ENCODE data around the gene CCDC187.

Gene CCDC187

DNA sequence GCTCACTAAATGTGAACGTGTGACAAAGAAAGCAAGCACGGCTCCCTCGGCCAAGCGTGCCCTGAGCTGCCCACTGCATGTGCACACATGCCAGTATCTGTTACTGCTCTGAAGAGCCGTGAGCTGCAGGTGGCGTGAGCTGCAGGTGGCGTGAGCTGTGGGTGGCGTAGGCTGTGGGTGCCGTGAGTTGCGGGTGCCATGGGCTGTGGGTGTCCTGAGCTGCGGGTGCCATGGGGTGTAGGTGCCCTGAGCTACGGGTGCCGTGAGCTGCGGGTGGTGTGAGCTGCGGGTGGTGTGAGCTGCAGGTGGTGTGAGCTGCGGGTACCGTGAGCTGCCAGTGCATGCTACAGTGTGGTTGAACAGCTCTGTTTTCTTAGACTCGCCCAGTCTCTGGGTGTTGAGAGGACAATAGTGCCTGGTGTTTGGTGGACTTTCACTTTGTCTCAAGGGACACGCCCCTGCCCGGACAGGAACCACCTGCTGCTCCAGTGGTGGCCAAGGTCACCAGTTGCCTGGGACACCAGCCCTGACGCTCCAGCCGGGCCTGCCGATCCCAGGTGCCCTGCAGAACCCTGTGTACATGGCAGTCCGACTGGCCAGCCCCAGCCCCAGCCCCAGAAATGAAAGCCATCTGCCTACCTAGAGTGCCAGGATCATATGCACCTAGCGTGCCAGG, 6.7 kb downstream of the CCDC187 start:
- no peak for DNase-seq (ENCODE audit: low read depth)

DNA sequence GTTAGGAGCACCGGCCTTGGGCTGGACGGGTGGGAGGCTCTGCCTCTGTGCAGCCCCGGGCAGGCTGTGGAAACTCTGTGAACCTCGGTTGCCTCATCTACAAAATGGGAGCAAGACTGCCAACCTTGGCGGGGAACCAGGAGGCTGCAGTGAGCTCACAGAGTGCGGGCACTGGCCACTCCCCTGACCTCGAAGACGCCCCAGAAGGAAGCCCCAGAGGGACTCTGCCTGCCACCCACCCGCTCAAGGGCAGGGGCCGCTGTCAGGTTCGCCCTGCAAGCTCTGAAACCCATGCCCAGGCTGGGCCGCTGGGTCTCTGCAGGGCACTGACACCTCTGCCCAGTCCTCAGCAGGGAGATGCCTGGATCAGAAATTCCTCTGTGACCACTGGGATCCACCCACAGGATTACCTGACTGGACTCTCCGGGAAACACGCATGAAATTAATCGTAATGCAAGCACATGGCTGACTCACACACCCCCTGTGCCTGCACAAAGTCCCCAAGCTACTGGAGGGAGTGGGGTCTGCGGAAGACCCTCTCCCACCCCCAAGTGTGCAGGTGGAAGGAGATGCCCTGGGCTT, 7.4 kb downstream of the CCDC187 start:
- no peak for DNase-seq (ENCODE audit: low read depth)

DNA sequence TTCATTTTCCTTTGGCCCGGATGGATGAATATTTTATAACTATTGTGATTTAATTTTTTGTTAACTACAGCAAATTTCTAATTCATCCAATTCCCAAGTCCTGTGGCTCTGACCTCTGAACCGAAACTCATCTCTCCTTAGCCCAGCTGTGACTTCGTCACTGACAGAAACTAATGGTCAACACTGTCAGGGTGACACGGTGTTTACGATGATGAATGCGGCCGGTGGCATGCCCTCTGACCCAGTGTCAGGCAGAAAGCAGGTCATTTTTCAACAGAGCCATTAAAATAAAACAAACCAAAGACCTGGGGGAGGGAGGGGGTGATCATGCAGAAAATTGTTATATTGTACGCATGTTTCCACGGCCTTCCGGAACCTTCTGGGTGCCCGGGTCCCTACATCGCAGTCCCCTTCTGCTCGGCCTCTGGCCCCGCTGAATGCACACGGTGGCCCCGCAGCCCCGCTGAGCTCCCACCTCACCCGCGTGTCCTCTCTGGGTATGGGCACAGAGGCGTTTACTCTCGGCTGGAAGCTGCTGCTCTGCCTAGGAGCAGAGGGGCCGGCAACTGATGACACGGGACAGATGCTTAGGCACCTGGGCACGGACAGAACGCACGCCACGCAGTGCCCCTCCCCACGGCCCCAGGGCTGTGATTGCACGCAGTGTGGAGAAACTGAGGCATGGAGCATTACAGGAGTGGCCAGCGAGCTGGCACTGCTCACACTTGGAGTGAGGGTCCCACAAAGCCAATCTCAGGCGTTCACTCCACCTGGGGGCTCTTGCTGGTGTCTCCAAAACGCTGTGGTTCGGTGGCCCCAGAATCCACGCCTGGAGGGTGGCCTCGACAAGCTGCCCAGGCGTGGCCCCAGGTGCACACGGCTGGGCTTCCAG, 8.1 kb downstream of the CCDC187 start:
- no peak for DNase-seq (ENCODE audit: low read depth)

DNA sequence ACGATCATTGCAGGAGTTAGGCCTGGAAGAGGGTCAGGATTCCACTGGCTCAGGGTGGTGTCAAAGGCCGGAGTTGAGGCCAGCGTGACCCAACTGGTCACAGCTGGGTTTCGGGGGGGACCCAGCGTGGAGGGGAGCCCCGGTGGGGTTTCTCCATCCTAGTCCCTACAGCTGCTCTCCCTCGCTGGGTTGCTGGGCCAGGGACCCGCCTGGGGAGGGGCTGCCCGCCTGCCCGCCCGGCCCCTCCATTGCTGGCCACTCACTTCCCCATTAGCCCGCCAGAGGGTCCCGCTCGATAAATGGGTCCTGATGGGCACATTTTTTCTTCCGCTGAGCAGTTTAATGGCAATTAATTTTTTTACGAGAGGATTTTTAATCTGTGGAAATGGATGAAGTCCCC, 8.8 kb downstream of the CCDC187 start:
- no peak for DNase-seq (ENCODE audit: low read depth)

DNA sequence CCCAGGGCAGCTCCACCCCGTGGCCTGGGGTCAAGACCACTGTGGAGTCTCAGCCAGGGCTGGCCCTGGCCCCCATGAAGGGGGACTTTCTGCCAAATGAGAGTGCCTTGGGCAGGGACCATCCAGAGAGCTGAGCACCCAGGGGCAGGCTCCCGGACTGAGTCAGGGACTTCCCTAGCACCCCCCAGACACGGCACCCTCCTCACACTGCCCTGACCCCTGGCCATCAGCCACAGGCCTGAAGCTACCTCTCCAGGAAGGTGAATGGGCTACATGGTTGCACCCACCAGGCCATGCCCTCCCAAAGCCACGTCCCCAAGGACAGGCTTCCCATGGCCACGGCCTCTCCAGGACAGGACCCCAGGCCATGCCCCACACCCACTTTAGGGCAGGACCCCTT, 9.5 kb downstream of the CCDC187 start:
- no peak for DNase-seq (ENCODE audit: low read depth)

DNA sequence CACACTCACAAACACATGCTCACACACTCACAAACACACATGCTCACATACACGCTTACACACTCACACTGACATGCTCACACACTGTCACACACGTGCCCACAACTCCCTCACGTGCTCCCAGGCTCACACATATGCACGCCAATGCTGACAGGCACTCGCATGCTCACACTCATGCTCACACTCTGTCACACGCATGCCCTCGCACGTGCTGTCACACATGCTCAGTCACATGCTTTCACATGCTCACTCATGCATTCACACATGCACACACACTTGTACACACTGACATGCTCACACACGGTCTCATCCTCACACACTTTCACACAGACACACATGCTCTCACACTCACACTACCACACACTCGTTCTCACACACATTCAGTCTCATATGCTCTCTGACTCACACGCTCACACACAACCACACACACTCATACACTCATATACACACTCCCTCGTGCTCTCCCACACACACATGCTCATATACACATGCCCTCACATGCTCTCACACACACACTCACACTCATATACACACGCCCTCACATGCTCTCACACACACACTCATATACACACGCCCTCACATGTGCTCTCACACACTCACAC, 10.3 kb downstream of the CCDC187 start:
- DNase-seq (ENCODE audit: low read depth): no peak

DNA sequence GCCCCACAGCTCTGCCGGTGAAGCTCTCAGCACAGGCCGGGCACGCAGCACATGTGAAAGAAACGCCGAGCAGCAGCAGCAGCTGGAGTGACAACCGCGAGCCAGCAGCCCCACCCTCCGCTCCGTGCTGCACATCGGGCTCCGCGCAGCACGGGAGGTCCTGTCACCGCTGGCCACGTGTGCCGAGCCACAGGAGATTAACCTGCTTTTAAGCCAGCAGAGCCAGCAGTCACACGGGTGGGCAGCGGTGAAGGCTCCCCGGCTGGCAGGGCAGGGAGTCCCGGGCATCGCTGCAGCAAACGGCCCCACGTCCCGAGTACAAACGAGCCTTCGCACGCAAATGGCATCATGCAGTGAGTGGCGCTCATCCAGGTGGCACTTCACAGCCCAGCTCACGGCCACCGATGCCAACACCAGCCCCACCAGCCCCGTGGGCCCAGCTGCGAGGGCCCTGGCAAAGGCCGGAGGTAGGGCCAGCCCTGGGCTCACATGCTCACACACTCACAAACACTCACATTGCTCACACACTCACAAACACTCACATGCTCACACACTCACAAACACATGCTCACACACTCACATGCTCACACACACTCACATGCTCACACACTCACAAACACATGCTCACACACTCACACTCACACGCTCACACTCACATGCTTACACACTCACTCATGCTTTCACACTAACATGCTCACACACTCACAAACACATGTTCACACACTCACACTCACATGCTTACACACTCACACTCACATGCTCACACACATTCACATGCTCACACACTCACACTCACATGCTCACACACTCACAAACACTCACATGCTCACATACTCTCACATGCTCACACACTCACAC, 11.1 kb downstream of the CCDC187 start:
- DNase-seq (ENCODE audit: low read depth): no peak

DNA sequence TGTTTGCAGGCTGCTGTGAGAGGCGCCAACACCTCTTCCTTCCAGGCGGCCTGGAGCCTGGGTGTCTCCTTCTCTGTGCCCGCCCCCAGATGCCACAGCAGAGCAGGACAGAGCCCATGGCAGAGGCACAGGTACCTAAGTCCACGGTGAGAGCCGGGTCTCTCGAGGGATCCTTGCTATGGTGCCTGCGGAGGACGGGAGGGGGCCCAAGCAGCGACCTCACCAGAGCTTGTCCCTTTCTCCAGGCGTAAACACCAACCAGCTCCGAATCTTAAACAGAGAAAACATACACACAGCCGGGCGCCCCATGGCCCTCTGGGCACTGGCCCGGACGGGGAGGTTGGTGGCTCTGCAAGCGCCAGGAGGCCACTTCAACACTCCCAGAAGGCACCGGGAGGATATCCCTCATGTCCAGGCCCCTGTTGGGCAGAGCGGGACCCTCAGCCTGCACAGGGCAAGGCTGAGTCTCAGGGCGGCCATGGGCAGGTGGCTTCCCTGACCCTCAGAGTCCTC, 11.8 kb downstream of the CCDC187 start:
- DNase-seq (ENCODE audit: low read depth): no peak

DNA sequence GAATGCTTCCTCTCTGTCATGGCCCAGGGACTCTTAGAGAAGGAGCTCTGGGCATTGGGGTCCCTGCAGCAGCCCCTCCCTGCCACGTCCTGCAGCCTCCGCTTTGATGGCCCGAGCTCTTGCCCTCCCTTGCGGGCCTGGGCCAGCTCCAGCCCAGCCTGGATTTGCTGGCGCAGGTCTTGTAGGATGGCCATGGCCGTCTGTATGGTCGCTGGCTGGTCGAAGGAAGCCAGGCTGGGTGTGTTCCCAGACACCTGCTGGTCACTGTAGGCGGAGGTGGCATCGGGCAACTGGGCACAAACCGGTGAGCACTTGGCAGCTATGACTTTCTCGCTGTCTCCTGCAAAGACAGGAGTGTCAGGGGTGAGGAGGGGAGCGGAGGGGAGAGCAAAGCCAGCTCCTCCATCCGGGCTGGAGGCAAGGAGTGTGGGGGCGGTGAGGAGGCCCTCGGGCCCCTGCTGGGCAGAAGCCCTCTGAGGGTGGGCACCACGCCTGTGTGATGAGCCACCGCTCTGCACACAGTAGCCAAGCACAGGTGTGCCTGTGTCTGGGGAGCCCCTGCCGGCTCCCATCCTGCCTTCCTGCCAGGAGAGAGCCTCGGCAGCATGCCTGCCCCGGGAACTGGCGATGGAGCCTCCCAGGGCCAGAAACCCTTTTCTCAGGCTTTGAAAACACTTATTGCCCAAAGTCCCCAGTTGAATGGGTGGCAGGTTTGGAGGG, 12.4 kb downstream of the CCDC187 start:
- DNase-seq (ENCODE audit: low read depth): no peak

DNA sequence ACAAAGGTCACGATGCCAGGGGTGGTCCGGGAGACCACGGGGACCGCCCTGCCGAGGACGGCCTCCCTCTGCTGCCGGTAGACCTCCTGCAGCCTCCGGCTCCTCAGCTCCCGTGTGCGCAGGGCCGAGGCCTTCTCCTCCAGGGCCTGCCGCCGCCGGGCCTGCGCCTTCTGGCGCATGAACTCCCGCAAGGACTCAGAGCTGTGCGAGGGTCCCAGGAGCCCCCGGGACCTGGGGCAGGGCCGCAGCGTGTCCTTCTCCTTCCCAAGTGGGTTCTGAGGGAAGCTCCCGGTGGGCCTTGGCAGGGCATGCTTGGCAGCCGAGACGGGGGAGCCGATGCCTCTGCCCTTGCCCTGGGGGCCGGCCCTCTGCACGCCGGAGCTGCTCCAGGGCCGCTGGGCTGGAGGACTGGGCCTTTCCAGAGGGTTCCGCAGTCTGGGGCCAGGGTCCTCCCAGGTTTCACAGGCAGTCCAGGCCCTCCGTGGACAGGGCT, 13.3 kb downstream of the CCDC187 start:
- no peak for DNase-seq (ENCODE audit: low read depth)

DNA sequence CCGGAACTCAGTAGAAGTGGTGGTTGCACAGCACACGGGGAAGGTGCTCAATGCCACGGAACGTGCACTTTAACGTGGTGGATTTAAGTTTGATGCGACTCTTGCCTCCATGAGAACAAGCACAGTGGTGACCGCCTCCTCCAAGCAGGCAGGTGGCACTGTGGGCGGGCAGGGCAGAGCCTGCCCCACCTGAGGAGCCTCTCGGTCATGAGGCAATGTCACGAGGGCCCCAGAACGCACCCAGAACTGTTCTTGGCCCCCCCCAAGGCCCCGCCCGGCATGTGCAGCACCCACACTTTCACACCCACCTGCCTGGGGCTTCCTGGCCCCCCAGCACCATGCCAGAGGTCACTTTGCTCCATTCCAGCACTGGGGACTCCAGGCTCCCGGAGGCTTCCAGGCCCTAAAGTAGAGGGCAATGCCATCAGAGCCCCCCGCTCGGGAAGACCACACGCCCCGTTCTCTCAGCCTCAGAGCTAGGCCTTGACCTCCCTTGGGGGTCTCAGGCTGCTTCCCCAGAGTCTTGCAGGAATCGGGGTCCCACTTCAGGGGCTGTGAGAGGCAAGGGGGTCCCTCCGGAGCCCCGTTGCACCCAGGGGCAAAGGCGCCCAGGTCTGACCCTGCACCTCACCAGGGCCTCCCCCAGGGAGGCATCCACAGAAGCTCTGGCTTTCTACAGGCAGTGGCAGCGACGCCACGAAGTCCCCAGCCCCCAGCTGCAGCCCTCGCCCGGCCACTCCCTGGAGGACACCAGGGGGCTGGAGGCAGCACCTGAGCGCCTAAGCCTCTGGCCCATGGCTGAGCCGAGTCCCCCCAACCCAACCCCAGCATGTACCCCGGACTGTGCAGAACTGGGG, 14.0 kb downstream of the CCDC187 start:
- no peak for DNase-seq (ENCODE audit: low read depth)

DNA sequence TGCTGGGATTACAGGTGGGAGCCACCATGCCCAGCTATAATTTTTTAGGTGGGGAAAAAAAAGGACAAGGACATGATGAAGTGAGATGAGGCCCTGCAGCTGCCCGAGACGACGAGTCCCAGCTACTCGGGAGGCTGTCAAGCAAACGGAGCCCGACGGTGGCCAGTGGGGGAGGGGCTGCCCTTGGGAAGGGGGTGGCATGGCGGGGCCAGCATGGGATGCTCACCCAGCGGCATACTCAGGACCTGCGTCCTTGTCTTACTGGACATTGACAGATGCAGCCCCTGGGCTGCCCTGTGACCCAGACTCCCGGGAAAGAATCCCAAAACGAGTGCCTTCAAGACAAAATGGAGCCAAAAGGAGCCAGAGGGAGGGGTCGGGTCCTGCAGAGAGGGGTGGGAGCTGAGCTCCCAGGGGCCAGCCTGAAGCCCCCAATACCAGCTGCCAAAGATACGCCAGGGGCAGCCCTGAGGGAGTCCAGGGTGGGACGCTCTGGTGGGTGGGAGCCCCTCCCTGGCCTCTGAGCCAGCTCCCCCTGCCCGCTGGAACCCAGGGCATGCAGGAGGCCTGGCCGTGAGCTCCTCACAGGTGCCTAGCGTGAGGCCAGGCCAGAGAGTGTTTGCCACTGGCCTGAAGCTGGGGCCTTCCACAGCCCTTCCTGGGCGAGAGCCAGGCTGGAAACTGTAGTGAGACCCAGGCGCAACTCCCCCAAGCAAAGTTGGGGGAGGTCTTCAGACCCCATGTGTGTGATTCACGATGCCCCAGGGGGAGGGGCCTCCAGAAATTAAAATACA, 15.7 kb downstream of the CCDC187 start:
- no peak for DNase-seq (ENCODE audit: low read depth)

DNA sequence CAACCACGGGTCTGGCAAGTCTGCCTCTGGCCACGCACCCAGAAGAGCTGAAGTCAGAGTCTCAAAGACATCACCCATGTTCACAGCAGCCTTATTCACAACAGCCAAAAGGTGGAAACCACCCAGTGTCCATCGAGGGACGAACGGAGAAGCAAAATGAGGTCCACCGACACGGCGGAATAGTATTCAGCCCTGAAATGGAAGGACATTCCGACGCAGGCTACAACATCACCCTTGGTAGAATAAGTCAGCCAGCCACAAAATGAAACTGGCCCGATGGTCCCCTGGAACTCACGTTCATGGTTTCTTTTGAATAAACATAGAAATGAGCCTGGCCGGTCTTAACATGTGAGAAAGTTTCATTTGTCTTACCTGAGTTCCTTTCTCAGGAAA, 16.9 kb downstream of the CCDC187 start:
- no peak for DNase-seq (ENCODE audit: low read depth)

DNA sequence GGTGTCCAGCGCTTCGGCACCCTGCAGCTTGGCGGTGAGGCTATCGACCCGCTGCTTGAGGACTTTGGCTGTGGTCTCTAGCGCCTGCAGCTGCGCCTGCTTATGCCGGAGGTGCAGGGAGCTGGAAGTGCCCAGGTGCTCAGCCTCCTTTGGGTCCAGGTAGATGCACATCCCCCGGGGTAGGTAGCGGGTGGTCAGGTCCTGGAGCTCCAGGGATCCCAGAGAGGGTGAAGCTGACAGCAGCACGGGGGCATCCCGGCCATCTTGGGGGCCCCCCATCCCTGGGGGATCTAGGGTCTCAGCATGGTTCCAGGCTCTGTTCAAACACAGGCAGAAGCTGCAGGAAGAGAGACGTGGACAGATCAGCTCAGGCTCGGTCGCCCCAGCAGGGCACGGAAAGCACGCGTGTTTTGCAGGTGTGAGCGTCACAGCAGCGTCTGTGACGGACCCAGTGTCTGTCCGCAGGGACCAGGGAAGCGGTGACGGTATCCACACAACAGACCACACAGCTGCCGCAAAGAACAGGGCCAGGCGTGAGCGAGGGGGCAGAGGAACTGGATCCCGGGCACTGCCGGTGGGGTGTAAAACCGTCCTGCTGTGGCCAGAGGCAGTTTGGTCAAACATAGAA, 17.4 kb downstream of the CCDC187 start:
- DNase-seq (ENCODE audit: low read depth): no peak

DNA sequence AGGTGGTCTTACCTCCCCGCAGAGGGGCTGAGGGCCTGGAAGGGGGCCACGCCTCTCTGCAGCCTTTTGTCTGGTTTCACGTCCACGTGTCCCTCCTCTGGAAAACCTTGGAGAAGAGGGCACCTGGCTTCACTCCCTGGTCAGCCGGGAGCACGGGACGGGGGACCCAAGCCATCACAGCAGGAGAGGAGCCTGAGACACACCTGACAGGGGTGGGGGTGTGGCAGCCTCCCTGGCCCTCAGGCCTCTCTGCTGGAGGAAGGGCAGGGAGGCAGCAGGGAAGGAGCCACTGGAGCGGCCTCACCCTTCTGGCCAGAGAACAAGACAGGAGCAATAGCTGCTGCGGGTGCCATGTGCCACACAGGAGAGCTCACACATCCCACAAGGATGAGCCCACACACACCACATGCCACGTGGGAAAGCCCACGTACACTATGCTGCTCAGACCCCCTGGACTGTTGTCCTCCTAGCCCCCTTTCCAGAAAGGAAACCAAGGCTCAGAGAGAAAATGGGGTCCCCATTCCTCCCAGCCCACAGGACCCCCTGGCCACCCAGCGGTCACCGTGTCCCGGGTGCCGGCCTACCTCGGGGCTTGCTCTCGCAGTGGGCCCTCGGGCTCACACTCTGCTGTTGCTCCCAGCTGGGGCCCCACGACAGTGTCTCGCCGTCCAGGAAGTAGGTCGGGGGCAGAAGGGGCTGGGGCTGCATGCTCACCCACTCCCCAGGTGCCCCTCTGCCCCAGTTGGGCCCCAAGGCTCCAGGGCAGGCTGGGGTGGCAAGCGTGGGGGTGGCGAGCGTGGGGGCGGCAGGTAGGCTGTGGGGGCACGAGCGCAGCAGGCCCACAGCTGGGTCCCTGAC, 18.2 kb downstream of the CCDC187 start:
- no peak for DNase-seq (ENCODE audit: low read depth)

DNA sequence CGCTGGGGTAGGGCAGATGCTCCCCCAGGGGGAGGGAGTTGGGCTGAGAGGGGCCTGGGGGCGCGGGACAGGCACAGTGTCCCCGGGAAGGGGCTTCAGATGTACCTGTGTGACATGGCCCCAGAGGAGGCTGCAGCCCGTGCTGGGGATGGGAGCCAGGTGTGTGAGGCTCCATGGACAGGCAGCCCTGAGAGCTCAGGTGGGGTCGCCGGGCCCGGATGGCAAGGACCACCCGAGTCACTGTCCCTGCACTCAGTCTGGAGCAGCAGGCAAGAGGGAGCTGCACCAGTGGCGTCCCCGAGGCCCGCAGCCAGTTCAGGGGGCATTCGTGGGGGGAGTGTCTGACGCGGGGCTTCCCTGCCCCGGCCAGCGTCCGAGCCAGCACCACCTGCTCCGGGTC, 18.9 kb downstream of the CCDC187 start:
- DNase-seq (ENCODE audit: low read depth): no peak

DNA sequence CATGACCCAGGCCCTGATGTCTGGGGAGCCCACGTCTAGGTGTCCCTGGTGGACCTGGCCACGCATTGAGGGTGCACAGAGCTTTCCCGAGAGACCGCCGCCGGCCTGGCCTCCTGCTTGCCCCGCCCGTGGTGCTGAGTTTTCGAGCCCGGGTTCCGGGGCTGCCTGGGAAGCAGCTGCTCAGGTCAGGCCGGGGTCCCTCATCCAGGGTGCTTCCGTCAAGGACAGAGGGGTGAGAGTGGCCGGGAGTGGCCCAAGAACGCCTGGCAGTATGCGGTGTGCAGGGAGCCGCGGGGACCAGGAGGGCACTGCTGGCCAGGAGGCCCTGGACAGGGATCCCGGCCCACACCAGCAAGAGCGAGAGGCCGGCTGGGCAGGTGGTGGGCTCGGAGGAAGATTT, 19.6 kb downstream of the CCDC187 start:
- no peak for DNase-seq (ENCODE audit: low read depth)

All from activated T-cell treated with anti-CD3 and anti-CD28 coated beads for 1 hour (primary cell).